KG1 (cell line): ENCODE results near the gene ATF7.

Experiments
- DNase-seq: peaks from one replicate; lab custom pipeline; 2025; lab: John Stamatoyannopoulos, UW

ATF7 gene

GRCh38 chr12:53523131-53523530 is 103.1 kb downstream of the ATF7 start:
- DNase-seq: no peak

GRCh38 chr12:53518381-53518780 is 107.8 kb downstream of the ATF7 start:
- no peak for DNase-seq

GRCh38 chr12:53516758-53517455 is 109.3 kb downstream of the ATF7 start:
- DNase-seq: no peak

- DNase-seq: no peak
These were observed 110.9 kb downstream of the ATF7 start for GRCh38 chr12:53515291-53515680.

GRCh38 chr12:53514628-53515290 is 111.4 kb downstream of the ATF7 start:
- DNase-seq: no peak

- no peak for DNase-seq
These were observed 112.3 kb downstream of the ATF7 start for GRCh38 chr12:53513712-53514410.

- DNase-seq: no peak
These were observed 115.9 kb downstream of the ATF7 start for GRCh38 chr12:53510181-53510812.

- DNase-seq: peak; percentile 25
These were observed 117.5 kb downstream of the ATF7 start for GRCh38 chr12:53508534-53509170.

GRCh38 chr12:53507603-53507885 is 118.6 kb downstream of the ATF7 start:
- no peak for DNase-seq

GRCh38 chr12:53506881-53507602 is 119.1 kb downstream of the ATF7 start, which contains the start of gene NPFF:
Gene NPFF (minus strand): TSS chr12:53507484. CDS start chr12:53507474, 10 bp downstream.
- no peak for DNase-seq

GRCh38 chr12:53506450-53506785 is 119.8 kb downstream of the ATF7 start:
- DNase-seq: no peak

- no peak for DNase-seq
These were observed 120.4 kb downstream of the ATF7 start for GRCh38 chr12:53505555-53506449.

GRCh38 chr12:53505086-53505485 is 121.1 kb downstream of the ATF7 start:
- no peak for DNase-seq

- DNase-seq: no peak
These were observed 121.9 kb downstream of the ATF7 start for GRCh38 chr12:53504004-53504920.

GRCh38 chr12:53502983-53503728 is 123.0 kb downstream of the ATF7 start:
- no peak for DNase-seq

GRCh38 chr12:53502331-53502730 is 123.9 kb downstream of the ATF7 start:
- no peak for DNase-seq

- no peak for DNase-seq
These were observed 124.5 kb downstream of the ATF7 start for GRCh38 chr12:53501615-53502181.

GRCh38 chr12:53500776-53501614 is 125.2 kb downstream of the ATF7 start, which contains the start of gene TARBP2:
Gene TARBP2 (plus strand): TSS chr12:53501283. CDS start chr12:53501409, 126 bp downstream.
- DNase-seq: peak; percentile 72
